ENCODE data around the gene PLAGL2.

Gene PLAGL2

GRCh38 chr20:32231245-32231644, 23.7 kb upstream of the PLAGL2 start:
- no peak for DNase-seq (ENCODE audit: low spot score)

- DNase-seq (ENCODE audit: low spot score): no peak
Measured at GRCh38 chr20:32230707-32231106, 23.2 kb upstream of the PLAGL2 start.

- DNase-seq (ENCODE audit: low spot score): no peak
Measured at GRCh38 chr20:32229251-32229747, 21.8 kb upstream of the PLAGL2 start.

DNA sequence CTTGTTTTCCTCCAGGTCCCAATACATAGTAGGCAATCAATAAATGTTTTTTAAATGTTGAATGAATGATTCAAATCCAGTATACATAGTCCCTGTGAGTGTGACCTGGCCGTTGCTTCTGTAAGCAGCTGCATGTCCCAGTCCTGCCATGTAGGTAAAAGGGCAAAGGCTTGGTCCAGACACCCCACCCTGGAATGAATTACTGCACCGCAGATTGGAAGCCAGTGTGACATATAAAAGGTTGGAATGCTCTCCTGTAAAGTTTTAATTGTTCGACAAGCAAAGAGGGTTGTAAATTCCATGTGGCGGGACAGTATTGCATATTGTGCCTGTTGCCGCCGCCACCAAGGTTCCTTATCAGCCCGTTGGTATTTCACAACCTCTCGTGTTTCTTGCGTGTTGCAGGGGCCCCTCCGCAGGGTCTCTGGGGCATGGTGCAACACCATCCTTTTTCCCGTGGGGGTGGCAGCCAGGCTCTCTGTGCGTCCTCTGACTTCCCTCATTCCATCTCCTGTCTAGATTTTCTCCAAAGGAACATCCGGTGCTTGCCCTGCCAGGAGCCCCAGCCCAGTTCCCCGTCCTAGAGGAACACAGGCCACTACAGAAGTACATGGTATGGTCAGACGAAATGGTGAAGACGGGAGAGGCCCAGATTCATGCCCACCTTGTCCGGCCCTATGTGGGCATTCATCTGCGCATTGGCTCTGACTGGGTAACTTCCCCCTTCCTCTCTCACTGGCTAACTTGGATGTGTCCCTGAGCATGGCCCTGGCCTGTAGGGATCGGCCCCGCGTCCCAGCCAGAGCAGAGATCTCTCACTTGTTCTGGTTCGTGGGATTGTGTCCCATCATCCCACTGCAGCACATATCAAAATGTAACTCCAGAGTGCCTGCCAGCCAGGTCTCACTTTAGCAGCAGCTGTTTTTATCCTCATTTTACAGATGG, 20.5 kb upstream of the PLAGL2 start:
- DNase-seq (ENCODE audit: low spot score): peak; percentile 86

DNA sequence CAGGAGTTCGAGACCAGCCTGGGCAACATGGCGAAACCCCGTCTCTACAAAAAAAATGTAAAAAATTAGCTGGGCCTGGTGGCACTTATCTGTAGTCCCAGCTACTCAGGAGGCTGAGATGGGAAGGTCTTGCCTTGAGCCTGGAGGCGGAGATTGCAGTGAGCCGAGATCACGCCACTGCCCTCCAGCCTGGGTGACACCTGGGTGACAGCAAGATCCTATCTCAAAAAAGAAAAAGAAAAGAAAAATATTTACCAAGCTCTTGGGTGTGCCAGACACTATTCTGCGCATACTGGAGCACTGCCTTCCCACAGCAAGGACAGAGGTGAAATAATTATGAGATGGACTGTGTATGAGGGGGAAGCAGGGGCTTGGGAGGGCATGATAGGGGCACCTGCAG, 19.8 kb upstream of the PLAGL2 start:
- DNase-seq (ENCODE audit: low spot score): no peak

DNA sequence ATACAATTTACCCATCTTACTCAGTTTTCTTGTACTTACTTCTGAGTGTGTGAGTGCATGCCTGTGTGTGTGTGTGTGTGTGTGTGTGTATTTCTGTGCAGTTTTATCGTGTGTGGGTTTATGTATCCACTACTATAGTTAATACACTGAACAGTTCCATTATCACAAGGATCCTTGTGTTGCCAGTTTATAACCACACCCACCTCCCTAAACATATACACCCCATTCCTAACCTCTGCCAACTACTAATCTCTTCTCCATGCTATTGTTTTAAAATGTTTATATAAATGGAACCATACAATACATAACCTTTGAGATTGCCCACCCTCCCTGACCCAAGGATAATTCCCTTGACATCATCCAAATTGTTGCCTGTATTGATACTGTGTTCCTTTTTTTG, 18.8 kb upstream of the PLAGL2 start:
- no peak for DNase-seq (ENCODE audit: low spot score)

DNA sequence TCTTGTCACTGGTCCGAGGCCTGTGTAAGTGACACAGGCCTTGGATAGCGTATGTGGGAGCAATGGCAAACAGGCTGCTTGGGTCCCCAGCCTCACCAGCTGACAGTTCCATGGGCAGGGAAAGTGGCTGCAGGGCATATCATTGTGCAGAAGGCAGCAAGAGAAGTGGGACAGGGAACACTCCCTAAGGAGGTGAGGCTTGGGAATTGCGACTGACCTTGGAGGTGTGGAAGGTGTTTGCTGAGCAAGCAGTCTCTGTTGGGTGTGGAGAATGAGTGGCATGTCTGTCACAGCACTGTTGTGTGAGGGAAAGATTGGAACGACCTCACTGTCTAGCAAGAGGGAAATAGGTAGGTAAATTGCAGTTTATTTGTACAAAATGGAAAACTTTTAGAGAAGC, 16.9 kb upstream of the PLAGL2 start:
- no peak for DNase-seq (ENCODE audit: low spot score)

- no peak for DNase-seq (ENCODE audit: low spot score)
Measured at GRCh38 chr20:32218156-32218900, 10.8 kb upstream of the PLAGL2 start.

GRCh38 chr20:32216179-32217142, 8.9 kb upstream of the PLAGL2 start:
- DNase-seq (ENCODE audit: low spot score): peak; percentile 70

- no peak for DNase-seq (ENCODE audit: low spot score)
Measured at GRCh38 chr20:32215729-32216128, 8.2 kb upstream of the PLAGL2 start.

DNA sequence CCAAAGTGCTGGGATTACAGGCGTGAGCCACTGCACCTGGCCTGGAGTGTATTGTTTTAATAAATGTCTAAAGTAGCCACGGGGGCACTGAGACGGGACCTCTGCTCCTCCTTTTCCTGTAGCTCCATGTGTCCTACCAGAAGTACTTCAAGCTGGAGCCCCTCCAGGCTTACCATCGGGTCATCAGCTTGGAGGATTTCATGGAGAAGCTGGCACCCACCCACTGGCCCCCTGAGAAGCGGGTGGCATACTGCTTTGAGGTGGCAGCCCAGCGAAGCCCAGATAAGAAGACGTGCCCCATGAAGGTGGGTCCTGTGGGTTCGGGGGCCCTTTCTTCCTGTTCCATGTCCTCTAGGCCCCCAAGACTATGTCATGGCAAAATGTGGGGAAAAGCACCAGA, 7.6 kb upstream of the PLAGL2 start:
- no peak for DNase-seq (ENCODE audit: low spot score)

GRCh38 chr20:32213870-32214269, 6.3 kb upstream of the PLAGL2 start:
- DNase-seq (ENCODE audit: low spot score): no peak

DNA sequence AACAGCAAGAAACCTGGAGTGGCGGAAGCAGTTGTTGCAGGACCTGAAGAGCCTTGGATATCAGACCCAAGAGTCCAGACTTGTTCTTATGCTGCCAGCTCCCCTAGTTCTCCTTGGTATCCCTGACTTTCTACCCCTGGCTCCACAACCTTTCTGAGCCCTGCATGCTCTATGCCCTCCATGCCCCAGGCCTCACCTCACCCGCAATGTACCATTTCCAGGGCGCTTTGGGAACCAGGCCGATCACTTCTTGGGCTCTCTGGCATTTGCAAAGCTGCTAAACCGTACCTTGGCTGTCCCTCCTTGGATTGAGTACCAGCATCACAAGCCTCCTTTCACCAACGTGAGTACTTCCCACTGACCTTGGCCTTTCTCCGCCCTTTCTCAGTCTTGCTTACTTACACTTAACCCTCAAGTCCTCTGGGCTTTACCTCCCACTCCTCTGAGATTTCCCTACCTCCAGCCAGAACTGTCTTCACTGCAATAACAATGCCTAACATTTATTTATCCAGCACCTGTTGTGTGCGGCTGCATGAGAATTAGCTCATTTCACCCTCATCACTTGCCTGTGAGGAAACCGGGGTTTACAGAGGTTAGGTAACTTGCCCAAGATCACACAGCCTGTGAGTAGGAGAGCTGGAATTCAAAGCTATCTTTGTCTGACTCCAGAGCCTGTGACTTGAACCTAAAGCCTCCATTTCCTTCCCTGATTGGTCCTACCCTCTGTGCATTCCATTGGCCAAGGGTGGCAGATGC, 2.5 kb upstream of the PLAGL2 start:
- DNase-seq (ENCODE audit: low spot score): no peak

DNA sequence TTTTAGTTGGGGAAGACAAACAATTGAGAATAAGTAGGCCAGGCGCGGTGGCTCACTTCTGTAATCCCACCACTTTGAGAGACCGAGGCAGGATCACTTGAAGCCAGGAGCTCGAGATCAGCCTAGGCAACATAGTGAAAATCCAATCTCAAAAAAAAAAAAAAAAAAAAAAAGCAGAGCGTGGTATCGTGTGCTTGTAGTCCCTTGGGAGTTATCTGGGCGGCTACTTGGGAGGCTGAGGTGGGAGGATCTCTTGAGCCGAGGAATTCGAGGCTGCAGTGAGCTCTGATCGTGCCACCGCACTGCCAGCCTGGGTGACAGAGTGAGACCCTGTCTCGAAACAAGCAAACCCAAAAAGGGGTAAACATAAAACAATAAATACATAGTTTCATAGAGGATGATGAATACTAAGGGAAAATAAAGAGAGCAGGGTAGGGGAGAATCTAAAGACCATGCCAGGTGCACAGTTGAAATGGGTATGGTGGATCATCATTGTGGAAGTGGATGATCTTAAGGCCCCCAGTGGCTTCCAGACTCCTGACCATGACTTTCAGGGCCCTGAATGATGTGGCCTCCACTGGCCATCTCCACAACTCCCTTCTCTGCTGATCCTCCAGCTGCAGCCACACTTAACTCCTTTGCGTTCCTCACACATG, 1.1 kb upstream of the PLAGL2 start:
- no peak for DNase-seq (ENCODE audit: low spot score)

- no peak for DNase-seq (ENCODE audit: low spot score)
Measured at GRCh38 chr20:32206760-32207625, 550 bp downstream of the PLAGL2 start.

DNA sequence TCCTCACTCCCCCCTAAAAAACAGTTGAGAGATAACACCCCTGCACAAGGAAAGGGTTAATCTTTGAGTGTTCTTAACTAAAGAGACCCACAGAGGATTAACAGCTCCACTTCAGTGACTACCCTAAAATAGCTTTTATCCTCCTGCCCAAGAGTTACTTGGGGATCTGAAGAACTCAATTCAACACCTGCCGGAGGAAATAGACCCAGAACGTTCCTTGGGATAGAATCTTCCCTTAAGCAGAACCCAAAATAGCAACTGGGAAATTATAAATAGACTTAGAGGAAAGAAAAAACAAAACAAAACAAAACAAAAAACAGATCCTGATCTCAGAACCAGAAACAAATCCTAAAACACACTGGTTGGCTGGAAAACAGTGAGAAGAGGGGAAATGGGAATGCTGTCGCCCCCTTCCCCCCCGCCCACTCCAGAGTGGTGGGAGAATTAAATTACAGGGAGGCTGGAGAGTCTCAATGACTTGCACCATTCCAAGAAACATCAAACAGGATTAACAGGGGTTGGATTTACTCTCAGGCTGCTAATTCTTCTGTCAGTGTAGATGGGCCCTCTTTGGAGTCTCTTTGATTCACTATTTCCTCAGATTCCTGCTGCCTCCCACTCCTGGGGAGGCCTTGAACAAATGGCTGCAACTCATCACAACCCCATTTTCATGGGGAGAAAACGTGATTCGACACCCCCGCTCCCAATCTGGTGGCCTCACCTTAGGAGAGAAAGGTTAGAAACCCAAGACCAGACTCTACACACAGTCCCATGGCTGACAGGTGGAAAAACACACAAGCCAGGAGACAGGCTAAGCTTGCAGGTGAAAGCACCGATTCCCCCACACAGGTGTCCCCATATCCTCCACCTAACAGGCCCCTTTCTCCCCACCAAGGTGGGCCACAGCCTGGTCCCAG, 1.4 kb downstream of the PLAGL2 start:
- no peak for DNase-seq (ENCODE audit: low spot score)

- no peak for DNase-seq (ENCODE audit: low spot score)
Measured at GRCh38 chr20:32205110-32205842, 2.3 kb downstream of the PLAGL2 start.

Data from HuH-7 (cell line).